ENCODE results near the gene HMSD. TPM values are rescaled to one million over a fixed set of nuclear protein-coding genes. Genes with fewer than 3 reads are reported as not detected.

Gene HMSD
- total RNA-seq (2016; rRNA removed; fragmentation: Illumina TruSeq; extraction: Trizol) (not detected in 2 replicates), polyA plus RNA-seq (2011; rRNA removed) (not detected in 2 replicates), polyA minus RNA-seq (2011; rRNA and poly(A)+ RNA removed; ENCODE audit: low replicate concordance) (not detected in 2 replicates), Bru-seq, nascent RNA (percentile 18 among the genes with signal in this experiment), BruChase-seq, experiment 1, labeled RNA remaining after a 6-hour chase (percentile 12 among the genes with signal in this experiment), BruChase-seq, experiment 2, labeled RNA remaining after a 2-hour chase (percentile 18 among the genes with signal in this experiment)
- not detected in 2 replicates for total RNA-seq (2016; cell fraction: cytosol; rRNA removed; fragmentation: Illumina TruSeq; extraction: Trizol; ENCODE audit: low read depth)
- total RNA-seq (2016; cell fraction: insoluble cytoplasmic fraction; rRNA removed; fragmentation: Illumina TruSeq; extraction: Trizol): not detected in 2 replicates
- total RNA-seq (2016; cell fraction: membrane; rRNA removed; fragmentation: Illumina TruSeq; extraction: Trizol): not detected in 2 replicates
- total RNA-seq (2016; cell fraction: nucleus; rRNA removed; fragmentation: Illumina TruSeq; extraction: Trizol): not detected in 2 replicates
- polyA plus RNA-seq (2011; cell fraction: cytosol; rRNA removed): not detected in 2 replicates
- polyA plus RNA-seq (2011; cell fraction: nucleus; rRNA removed): not detected in 2 replicates
- not detected in 2 replicates for polyA plus RNA-seq (2012)
- polyA plus RNA-seq (2016; cell fraction: cytosol; fragmentation: Illumina TruSeq; extraction: Trizol; ENCODE audit: low read depth): not detected in 2 replicates
- not detected in 2 replicates for polyA plus RNA-seq (2016; cell fraction: insoluble cytoplasmic fraction; fragmentation: Illumina TruSeq; extraction: Trizol; ENCODE audit: low read depth)
- polyA plus RNA-seq (2016; cell fraction: membrane; fragmentation: Illumina TruSeq; extraction: Trizol; ENCODE audit: low read depth): not detected in 2 replicates
- not detected in 2 replicates for polyA plus RNA-seq (2016; cell fraction: nucleus; fragmentation: Illumina TruSeq; extraction: Trizol; ENCODE audit: insufficient read depth, low read depth)
- polyA minus RNA-seq (2011; cell fraction: cytosol; rRNA and poly(A)+ RNA removed): not detected in 2 replicates
- polyA minus RNA-seq (2011; cell fraction: nucleus; rRNA and poly(A)+ RNA removed): not detected in 2 replicates
- long read RNA-seq, experiment 1: 0 reads
- long read RNA-seq, experiment 2: 0 reads

DNA sequence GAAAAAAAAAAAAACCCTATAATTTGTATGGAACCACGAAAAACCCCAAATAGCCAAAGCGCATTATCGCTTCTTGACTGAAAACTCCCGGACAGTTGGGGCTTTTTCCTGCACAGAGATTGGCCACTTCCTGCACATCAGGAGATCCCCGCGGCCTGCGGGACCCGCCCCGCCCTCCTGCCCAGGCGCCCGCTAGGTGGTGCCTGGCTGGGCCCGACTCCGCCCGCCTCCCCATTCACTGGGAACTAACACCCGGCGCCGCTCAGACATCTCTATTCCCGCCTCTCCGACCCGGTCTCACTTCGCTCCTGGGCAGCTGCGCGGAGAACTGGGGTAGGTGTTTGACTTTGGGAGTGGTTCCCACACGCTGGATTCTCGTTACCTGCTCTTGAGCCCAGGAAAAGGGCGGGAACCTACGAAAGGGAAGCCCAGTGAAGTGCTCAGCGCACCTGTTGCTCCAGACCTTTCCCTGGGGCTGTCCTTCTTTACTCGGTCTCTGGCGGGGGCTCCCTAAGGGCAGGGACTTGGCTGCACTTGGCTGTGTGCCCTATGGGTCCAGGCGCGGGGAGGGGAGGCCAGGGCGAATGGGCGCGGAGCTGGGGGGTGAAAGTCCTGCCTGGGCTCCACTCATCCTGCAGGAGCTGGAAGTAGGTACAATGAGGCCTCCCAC lies at the start of gene HMSD:
TSS of gene HMSD (plus strand) at position 234 of the 670 bp plus-strand sequence. CDS start 4,155 bp downstream, outside the sequence.
- ChIA-PET POLR2A (no interaction called here), CTCF (ENCODE audit: low intra/inter-chr PET ratio, low total read pairs) (interaction anchor here (1.1 kb wide), 1 partner anchor 45 kb away, joined by 5 read pairs; no protein-coding TSS in a partner anchor)
- BruUV-seq (replicated peaks): no TSS peak
- peak within 1 kb of the TSS; percentile 57 for H3K4me2 ChIP-seq (ENCODE audit: low read depth, low read length)
- no peaks in the 10 kb centered on the region for H4K20me1 ChIP-seq (ENCODE audit: insufficient read depth, low read length)
- WGBS (ENCODE audit: low lambda C conversion rate): 22% methylated on average over 17 of the region's 35 CpGs
- H3K9ac ChIP-seq (ENCODE audit: insufficient read depth, low read depth, low read length): no peak within 1 kb of the TSS
- in situ Hi-C loops (cut with HindIII; ENCODE audit: extremely low pct_ligation_motif_present, low pct_unique_long_range_greater_than_20kb) (no loop called here), intact Hi-C loops (cut with micrococcal nuclease; ENCODE audit: unreplicated experiment) (loop anchor here (1.0 kb wide), 1 partner anchor 30 kb away; no protein-coding TSS in a partner anchor)
- H3K27me3 ChIP-seq (ENCODE audit: control insufficient read depth in 1 of 2, insufficient read depth in 2 of 2, low read length in 2 of 2): no peaks in the 10 kb centered on the region
- H3K36me3 ChIP-seq (replicated peaks in 1 of 2; ENCODE audit: control insufficient read depth in 1 of 2, insufficient read depth in 2 of 2, low read length in 2 of 2): no peaks in the 10 kb centered on the region
- DNase-seq (ENCODE audit: low spot score): no peak
- no peak within 1 kb of the TSS for H3K27ac ChIP-seq (ENCODE audit: extremely low read length, insufficient read depth, low read length)
- H3K4me1 ChIP-seq (ENCODE audit: insufficient read depth, low read length): no peaks in the 10 kb centered on the region
- no peaks in the 10 kb centered on the region for H3K79me2 ChIP-seq (ENCODE audit: insufficient read depth, low read length)
- peak within 1 kb of the TSS in 1 of 3 experiments; percentile 48; a peak in 2 of 6 replicates for H3K4me3 ChIP-seq (replicated peaks in 1 of 3; ENCODE audit: insufficient read depth in 1 of 3, low read depth in 2 of 3, low read length in 3 of 3)
- no peaks in the 10 kb centered on the region for H3K9me3 ChIP-seq (ENCODE audit: low read length)
- H2AFZ ChIP-seq (ENCODE audit: low read length): no peak within 1 kb of the TSS
- ATAC-seq: peak; percentile 100
- no peak for FAIRE-seq
- TF ChIP-seq NCOR1 (IDR thresholded peaks at IDR 0.05; ENCODE audit: borderline replicate concordance, low read length) (no peak), STAG1 (CRISPR knock-in tag; IDR thresholded peaks at IDR 0.05) (0 out of 2 replicates have a peak, but pooled peaks have one; percentile 5), ATRX (CRISPR knock-in tag; IDR thresholded peaks at IDR 0.05; ENCODE audit: borderline replicate concordance) (no peak), ZFX (CRISPR knock-in tag; IDR thresholded peaks at IDR 0.05; ENCODE audit: low read depth) (0 out of 2 replicates have a peak, but pooled peaks have one; percentile 18), ZNF230 (CRISPR knock-in tag; IDR thresholded peaks at IDR 0.05) (no peak), ZNF235 (CRISPR knock-in tag; IDR thresholded peaks at IDR 0.05; ENCODE audit: borderline replicate concordance) (no peak), SALL1 (CRISPR knock-in tag; IDR thresholded peaks at IDR 0.05) (no peak), NCOA5 (CRISPR knock-in tag; IDR thresholded peaks at IDR 0.05) (no peak), ZFP36 (IDR thresholded peaks at IDR 0.05; ENCODE audit: borderline replicate concordance, low read depth, low read length, partially characterized antibody) (no peak), DDIT3 (CRISPR knock-in tag; IDR thresholded peaks at IDR 0.05) (no peak), YEATS4 (CRISPR knock-in tag; IDR thresholded peaks at IDR 0.05; ENCODE audit: borderline replicate concordance) (no peak)
- TF ChIP-seq, protein P1, sequence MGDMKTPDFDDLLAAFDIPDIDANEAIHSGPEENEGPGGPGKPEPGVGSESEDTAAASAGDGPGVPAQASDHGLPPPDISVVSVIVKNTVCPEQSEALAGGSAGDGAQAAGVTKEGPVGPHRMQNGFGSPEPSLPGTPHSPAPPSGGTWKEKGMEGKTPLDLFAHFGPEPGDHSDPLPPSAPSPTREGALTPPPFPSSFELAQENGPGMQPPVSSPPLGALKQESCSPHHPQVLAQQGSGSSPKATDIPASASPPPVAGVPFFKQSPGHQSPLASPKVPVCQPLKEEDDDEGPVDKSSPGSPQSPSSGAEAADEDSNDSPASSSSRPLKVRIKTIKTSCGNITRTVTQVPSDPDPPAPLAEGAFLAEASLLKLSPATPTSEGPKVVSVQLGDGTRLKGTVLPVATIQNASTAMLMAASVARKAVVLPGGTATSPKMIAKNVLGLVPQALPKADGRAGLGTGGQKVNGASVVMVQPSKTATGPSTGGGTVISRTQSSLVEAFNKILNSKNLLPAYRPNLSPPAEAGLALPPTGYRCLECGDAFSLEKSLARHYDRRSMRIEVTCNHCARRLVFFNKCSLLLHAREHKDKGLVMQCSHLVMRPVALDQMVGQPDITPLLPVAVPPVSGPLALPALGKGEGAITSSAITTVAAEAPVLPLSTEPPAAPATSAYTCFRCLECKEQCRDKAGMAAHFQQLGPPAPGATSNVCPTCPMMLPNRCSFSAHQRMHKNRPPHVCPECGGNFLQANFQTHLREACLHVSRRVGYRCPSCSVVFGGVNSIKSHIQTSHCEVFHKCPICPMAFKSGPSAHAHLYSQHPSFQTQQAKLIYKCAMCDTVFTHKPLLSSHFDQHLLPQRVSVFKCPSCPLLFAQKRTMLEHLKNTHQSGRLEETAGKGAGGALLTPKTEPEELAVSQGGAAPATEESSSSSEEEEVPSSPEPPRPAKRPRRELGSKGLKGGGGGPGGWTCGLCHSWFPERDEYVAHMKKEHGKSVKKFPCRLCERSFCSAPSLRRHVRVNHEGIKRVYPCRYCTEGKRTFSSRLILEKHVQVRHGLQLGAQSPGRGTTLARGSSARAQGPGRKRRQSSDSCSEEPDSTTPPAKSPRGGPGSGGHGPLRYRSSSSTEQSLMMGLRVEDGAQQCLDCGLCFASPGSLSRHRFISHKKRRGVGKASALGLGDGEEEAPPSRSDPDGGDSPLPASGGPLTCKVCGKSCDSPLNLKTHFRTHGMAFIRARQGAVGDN (CRISPR knock-in tag; IDR thresholded peaks at IDR 0.05): peak; percentile 23; the same call in 1 of the 2 replicates
- TF ChIP-seq, protein P2, sequence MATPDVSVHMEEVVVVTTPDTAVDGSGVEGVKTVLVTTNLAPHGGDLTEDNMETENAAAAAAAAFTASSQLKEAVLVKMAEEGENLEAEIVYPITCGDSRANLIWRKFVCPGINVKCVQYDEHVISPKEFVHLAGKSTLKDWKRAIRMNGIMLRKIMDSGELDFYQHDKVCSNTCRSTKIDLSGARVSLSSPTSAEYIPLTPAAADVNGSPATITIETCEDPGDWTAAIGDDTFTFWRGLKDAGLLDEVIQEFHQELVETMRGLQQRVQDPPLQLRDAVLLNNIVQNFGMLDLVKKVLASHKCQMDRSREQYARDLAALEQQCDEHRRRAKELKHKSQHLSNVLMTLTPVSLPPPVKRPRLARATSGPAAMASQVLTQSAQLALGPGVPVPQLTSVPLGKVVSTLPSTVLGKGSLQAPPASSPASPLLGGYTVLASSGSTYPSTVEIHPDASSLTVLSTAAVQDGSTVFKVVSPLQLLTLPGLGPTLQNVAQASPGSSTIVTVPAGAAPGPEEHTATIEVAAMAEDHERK (CRISPR knock-in tag; IDR thresholded peaks at IDR 0.05; ENCODE audit: low read depth): no peak
